ENCODE results near the gene ARF5.

GRCh38 chr7:127539116-127539515 is 49.1 kb upstream of the ARF5 start:
- TF ChIP-seq CTCF (IDR thresholded peaks at IDR 0.05) (no peak), POLR2A (IDR thresholded peaks at IDR 0.05) (no peak)
